ENCODE measurements around the gene MTCL1.

DNA sequence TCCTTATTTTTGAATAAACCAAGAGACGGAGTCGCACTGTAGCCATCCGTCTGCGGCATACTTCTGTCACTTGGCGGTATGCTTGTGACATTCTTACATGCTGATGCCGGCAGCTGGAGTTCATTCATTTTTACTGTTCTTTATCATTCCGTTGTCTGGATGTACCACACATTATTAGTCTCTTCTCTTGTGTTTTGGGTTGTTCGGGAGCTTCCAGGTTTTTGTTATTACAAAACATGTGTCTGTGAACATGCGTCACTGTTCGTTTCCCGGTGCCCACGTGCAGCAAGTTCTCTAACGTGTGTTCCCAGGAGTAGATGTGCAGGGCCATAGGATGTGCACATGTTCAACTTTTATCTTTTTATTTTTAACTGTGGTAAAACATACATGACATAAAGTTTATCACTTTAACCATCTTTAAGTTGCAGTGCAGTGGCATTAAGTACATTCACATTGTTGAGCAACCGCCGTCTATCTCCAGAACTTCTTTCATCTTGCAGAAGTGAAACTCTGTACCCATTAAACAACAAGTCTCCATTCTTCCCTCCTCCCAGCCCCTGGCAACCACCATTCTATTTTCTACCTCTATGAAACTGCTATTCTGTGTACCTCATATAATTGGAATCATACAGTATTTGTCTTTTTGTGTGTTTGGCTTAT, 40.1 kb downstream of the MTCL1 start:
- TF ChIP-seq, protein P1, sequence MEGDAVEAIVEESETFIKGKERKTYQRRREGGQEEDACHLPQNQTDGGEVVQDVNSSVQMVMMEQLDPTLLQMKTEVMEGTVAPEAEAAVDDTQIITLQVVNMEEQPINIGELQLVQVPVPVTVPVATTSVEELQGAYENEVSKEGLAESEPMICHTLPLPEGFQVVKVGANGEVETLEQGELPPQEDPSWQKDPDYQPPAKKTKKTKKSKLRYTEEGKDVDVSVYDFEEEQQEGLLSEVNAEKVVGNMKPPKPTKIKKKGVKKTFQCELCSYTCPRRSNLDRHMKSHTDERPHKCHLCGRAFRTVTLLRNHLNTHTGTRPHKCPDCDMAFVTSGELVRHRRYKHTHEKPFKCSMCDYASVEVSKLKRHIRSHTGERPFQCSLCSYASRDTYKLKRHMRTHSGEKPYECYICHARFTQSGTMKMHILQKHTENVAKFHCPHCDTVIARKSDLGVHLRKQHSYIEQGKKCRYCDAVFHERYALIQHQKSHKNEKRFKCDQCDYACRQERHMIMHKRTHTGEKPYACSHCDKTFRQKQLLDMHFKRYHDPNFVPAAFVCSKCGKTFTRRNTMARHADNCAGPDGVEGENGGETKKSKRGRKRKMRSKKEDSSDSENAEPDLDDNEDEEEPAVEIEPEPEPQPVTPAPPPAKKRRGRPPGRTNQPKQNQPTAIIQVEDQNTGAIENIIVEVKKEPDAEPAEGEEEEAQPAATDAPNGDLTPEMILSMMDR (IDR thresholded peaks at IDR 0.05; ENCODE audit: low read depth, low read length): no peak
- TF ChIP-seq POLR2A (IDR thresholded peaks at IDR 0.05; ENCODE audit: extremely low read depth, insufficient read length) (no peak), MYC (IDR thresholded peaks at IDR 0.05; ENCODE audit: low read depth, low read length) (no peak)
- TF ChIP-seq, protein P2, sequence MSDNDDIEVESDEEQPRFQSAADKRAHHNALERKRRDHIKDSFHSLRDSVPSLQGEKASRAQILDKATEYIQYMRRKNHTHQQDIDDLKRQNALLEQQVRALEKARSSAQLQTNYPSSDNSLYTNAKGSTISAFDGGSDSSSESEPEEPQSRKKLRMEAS (IDR thresholded peaks at IDR 0.05; ENCODE audit: low read depth, low read length): no peak
